ENCODE data around the gene RNLS. TPM values are rescaled to one million over a fixed set of nuclear protein-coding genes. Genes with fewer than 3 reads are reported as not detected.
"Not testable (repeated sequence)": the region's sequence is repeated elsewhere in the genome, so short reads cannot be mapped to it uniquely, and the experiment has no call there.

RNLS gene
- total and polyA plus RNA-seq, 3 donors from 2014 or later: 13.0 to 27.4 (median 27.1) TPM

DNA sequence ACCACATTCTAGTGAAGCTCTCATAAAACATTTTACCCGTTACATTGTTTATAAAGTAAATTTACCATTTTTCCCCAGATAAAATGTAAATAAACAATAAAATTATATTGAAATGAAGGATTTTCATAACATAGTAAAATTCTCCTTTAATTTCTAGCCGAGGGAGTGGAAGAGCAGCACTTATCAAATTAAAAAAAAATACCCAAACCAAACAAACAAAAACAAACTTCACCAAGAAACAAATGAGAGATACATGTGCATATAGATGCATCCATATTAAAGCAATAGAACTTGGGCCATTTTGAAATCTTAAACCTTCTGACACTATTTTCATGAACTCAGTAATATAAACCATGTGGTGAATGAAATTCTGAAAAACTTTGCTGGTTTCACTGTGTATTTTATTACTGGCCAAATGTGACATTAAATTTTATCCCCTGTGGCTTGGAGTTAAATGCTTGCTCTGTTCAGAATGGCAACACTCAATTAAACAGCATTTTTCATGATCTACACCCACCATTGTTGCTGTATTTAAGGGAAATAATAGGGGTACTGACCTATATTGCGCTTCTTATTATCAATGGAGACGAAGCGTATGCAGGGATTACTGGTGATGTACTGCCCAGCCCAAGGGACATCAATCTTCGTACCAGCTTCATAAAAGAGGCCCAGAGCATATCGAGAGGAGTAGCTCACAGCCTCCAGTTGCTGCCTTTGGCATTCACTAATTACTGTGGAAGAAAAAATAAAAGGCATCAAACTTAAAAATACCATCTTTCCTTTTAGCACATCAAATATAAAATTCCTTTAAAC, 220.9 kb downstream of the RNLS start:
- WGBS, 2 donors: 94 to 95% methylated on average over 7 of the region's 7 CpGs
- Histone ChIP-seq H3K9me3 (no peaks in the 10 kb centered on the region), H3K27ac (no peak overlapping the region), H3K36me3 (ENCODE audit: low read depth, missing control alignments) (no peaks in the 10 kb centered on the region), H3K4me1 (no peaks in the 10 kb centered on the region), H3K4me3 (no peak overlapping the region), H3K27me3 (no peaks in the 10 kb centered on the region)
- no peak for TF ChIP-seq POLR2A (IDR thresholded peaks at IDR 0.05)
- TF ChIP-seq, protein P1, sequence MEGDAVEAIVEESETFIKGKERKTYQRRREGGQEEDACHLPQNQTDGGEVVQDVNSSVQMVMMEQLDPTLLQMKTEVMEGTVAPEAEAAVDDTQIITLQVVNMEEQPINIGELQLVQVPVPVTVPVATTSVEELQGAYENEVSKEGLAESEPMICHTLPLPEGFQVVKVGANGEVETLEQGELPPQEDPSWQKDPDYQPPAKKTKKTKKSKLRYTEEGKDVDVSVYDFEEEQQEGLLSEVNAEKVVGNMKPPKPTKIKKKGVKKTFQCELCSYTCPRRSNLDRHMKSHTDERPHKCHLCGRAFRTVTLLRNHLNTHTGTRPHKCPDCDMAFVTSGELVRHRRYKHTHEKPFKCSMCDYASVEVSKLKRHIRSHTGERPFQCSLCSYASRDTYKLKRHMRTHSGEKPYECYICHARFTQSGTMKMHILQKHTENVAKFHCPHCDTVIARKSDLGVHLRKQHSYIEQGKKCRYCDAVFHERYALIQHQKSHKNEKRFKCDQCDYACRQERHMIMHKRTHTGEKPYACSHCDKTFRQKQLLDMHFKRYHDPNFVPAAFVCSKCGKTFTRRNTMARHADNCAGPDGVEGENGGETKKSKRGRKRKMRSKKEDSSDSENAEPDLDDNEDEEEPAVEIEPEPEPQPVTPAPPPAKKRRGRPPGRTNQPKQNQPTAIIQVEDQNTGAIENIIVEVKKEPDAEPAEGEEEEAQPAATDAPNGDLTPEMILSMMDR (IDR thresholded peaks at IDR 0.05): no peak
- DNase-seq: no peak
- intact Hi-C loops (cut with DNase I; ENCODE audit: low total_unique reads): no loop called here

DNA sequence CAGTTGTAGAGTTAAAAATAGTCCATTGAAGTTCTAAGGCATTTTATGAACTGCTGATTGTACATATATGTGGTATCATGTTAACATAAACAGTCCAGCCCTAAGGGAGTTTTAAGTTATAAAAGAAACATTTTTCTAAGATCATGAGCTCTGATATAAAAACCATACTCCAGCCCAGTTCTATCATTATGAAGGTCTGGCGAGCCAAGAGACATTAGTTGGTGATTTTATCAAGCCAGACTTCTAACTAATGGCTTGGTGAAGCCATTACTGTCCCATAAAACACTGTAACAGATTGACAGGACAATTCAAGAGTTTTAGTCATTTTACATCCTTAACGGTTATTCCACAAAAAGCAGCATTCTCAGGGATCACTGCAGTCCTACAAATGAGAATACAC, 221.6 kb downstream of the RNLS start:
- H3K4me1 ChIP-seq: no peaks in the 10 kb centered on the region
- 86 to 92% methylated on average over 2 of the region's 2 CpGs for WGBS, 2 donors
- H3K9me3 ChIP-seq: no peaks in the 10 kb centered on the region
- no peaks in the 10 kb centered on the region for H3K36me3 ChIP-seq (ENCODE audit: low read depth, missing control alignments)
- no peaks in the 10 kb centered on the region for H3K27me3 ChIP-seq
- no peak for TF ChIP-seq POLR2A (IDR thresholded peaks at IDR 0.05)
- TF ChIP-seq, protein P1 (IDR thresholded peaks at IDR 0.05): no peak
- DNase-seq: no peak
- no peak overlapping the region for H3K27ac ChIP-seq
- intact Hi-C loops (cut with DNase I; ENCODE audit: low total_unique reads): no loop called here
- H3K4me3 ChIP-seq: no peak overlapping the region

DNA sequence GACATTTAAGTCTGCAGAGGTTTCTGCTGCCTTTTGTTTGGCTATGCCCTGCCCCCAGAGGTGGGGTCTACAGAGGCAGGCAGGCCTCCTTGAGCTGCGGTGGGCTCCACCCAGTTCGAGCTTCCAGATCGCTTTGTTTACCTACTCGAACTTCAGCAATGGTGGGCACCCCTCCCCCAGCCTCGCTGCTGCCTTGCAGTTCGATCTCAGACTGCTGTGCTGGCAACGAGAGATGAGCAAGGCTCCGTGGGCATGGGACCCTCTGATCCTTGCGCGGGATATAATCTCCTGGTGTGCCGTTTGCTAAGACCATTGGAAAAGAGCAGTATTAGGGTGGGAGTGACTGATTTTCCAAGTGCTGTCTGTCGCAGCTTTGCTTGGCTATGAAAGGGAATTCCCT, 227.4 kb downstream of the RNLS start:
- H3K27ac ChIP-seq; H3K4me3 ChIP-seq; H3K36me3 ChIP-seq (ENCODE audit: low read depth, missing control alignments); DNase-seq; H3K9me3 ChIP-seq; H3K4me1 ChIP-seq; intact Hi-C loops (cut with DNase I; ENCODE audit: low total_unique reads); H3K27me3 ChIP-seq: not testable (repeated sequence)
- 96 to 97% methylated on average over 10 to 12 of the region's 12 CpGs for WGBS, 2 donors

DNA sequence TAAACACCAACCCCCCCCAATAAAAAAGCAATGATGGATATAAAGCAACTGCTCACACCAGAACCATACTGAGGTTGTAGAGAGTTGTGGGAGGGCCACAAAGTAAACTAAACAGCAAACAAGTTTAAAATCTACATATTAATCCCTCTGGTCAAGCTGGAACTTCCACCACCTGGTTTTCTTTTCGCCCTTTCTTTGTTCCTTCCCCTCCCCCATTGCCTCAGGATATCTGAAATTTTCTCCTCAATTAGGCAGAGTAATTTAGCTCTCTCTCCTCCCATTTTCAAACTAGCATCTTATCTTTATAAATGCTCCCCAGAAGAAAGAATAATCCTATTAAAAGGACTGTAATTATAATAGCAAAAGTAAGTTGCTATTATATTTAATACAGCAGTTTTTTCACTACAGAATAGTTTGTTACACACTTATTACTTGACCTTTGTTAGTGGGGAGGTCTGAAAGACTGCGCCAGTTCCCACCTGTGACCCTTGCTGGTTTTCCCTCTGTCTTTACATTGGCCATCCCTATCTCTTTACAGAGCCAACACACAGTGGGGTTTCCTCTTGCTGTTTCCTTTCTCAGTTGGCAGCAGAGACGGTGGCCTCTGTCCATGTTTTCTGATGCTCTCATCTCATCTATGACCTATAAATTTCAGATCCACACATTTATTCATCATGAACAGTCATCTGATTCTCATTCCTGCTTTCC, 235.4 kb downstream of the RNLS start:
- 89 to 92% methylated on average over 3 of the region's 3 CpGs for WGBS, 2 donors
- H3K27ac ChIP-seq: no peak overlapping the region
- no peak for DNase-seq
- H3K36me3 ChIP-seq (ENCODE audit: low read depth, missing control alignments): no peaks in the 10 kb centered on the region
- no peak for TF ChIP-seq POLR2A (IDR thresholded peaks at IDR 0.05)
- TF ChIP-seq, protein P1 (IDR thresholded peaks at IDR 0.05): no peak
- no peaks in the 10 kb centered on the region for H3K27me3 ChIP-seq
- H3K9me3 ChIP-seq: no peaks in the 10 kb centered on the region
- H3K4me1 ChIP-seq: no peaks in the 10 kb centered on the region
- H3K4me3 ChIP-seq: no peak overlapping the region
- intact Hi-C loops (cut with DNase I; ENCODE audit: low total_unique reads): no loop called here

DNA sequence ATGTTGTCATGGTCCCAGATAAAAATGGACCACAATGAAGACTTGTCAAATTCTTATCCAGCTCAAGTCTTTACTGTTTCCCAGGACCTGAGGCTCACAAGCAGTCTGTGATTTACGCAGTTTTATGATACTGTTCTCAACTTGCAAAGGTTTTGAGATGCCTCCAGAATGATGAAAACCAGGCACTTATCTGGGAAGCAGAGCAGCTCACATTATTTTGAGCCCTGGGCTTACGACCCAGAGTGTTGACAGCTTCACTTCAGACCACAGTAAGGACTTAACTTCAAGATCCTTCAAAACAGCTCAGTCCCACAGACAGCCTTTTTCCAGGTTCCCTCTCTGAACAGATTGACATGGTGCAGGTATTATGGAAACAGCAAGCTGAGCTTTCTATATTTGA, 236.1 kb downstream of the RNLS start:
- H3K27me3 ChIP-seq: no peaks in the 10 kb centered on the region
- H3K9me3 ChIP-seq: no peaks in the 10 kb centered on the region
- intact Hi-C loops (cut with DNase I; ENCODE audit: low total_unique reads): no loop called here
- H3K27ac ChIP-seq: no peak overlapping the region
- WGBS, 2 donors: 84 to 85% methylated on average over 2 of the region's 2 CpGs
- no peak for DNase-seq
- no peak overlapping the region for H3K4me3 ChIP-seq
- no peaks in the 10 kb centered on the region for H3K4me1 ChIP-seq
- TF ChIP-seq, protein P1 (IDR thresholded peaks at IDR 0.05): no peak
- no peak for TF ChIP-seq POLR2A (IDR thresholded peaks at IDR 0.05)
- no peaks in the 10 kb centered on the region for H3K36me3 ChIP-seq (ENCODE audit: low read depth, missing control alignments)

Data from testis (tissue), 3 donors.